Stimulated activated naive CD8-positive, alpha-beta T cell treated with anti-CD3 and anti-CD28 coated beads, Interleukin-15, Interleukin-2, amounts not matched to agents 100 U/mL and 50 U/mL, for 24 hours (primary cell): ENCODE data around the gene HOXA6.
A peak's percentile ranks its signal among the peaks of the same experiment; 100 is the strongest.

Experiments
- ATAC-seq: fragments of 150-1000 bp; cut with Tn5 transposase; one replicate; pipeline ENCODE4 v1.10.0; 2021
- DNase-seq: peaks from one replicate; pipeline ENCODE4 v3.0.0; 2021

HOXA6 gene

GRCh38 chr7:27161214-27161720 lies 13.7 kb upstream of the HOXA6 start:
- ATAC-seq (no peak), DNase-seq (no peak)

DNA sequence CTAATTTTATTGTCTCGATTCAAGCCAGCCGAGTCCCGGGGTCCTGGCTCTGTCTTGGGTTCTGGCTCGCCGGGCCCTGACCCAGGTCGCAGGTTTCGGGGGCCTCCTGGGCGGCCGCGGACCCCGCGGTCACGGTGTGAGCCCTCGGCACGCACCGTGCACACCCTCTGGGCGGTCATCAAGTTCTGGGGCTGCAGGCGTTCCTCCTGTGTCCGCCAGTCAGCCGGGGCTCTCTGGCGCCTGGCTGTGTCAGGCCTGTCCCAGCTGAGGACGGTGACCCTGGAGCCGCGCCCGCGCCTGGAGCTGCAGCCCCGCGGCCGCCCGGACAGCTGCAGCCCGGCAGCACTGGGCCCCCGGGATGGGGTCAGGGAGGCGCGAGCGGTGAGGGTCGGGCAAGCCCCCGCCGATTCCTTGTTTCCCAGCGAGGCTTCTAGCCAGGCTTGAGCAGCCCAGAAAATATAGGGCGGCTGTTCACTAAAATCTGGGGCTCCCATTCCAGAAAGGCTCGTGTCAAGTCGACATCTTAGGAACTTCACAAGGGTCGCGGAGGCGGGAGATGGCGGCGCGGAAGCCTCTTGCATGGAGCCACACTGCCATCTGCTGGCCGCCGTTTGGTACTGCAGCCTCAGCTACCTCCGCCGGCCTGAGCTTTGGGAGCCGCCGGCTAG lies 13.1 kb upstream of the HOXA6 start:
- ATAC-seq, result peak; percentile 60

DNA sequence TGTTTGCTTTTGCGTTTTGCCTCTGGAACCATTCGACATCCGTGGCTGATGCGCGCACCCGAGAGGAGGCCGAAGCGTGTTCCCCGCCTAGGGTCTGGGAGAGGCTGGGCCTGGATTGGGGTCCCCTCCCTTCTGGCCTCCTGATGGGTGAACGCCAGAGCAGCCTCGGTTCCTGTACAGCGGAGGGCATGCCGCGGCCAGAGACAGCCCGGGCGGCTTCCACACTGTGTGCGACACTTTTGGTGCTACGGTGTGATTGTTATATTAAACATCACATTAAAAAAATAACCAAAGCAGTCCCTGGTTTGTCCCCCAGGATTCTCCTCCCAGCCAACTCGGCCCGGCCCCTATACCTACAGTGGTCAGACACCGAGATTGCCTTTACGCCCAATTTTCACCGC lies 12.6 kb upstream of the HOXA6 start:
- ATAC-seq (peak; percentile 10), DNase-seq (no peak)

More for the DNA sequence above, 13.1 kb upstream of the HOXA6 start:
- DNase-seq, result peak; percentile 90

DNA sequence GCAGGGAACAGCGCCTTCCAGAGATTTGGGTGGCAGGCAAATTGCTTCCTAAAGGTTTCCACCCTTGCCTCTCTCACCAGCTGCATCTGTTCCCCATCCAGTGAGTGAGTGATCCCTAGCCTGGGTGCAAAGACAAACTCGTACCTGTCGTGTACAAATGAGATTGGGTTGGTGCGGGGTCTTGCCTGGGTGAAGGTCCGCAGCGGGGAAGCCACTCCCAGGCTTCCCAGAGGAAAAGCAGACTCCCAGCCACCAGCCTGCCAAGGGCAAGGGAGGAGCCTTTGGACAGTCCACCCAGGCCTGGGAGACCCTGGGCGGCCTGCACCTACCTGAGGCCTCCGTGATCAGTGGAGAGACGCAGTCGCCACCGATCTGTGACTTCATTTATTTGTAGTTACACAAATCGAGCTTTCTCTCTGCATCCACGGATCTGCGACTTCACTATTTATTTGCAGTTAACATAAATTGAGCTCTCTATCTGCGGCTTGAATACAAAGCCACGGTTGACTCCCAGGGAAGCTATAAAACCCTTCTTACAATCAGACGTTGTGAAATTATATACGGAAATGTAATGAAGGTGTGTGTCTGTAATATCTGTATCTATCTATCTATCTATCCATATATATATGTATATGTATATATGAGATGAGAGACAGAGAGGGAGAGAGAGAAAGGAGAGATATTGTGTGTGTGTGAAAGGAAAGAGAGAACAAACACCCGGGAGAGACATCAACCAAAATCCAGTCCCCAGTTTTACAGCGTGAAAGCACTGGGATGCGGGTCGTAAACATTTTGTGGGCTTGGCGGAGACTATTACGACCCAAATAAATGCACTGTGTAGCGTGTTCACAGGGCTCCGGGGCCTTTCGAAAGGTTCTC lies 11.9 kb upstream of the HOXA6 start:
- DNase-seq (no peak), ATAC-seq (no peak)

- no peak for ATAC-seq
- no peak for DNase-seq
Measured at GRCh38 chr7:27158436-27159265, 11.1 kb upstream of the HOXA6 start.

- DNase-seq (no peak), ATAC-seq (no peak)
Measured at GRCh38 chr7:27157702-27158431, 10.3 kb upstream of the HOXA6 start.

- DNase-seq (no peak), ATAC-seq (no peak)
Measured at GRCh38 chr7:27156916-27157701, 9.5 kb upstream of the HOXA6 start.

- no peak for ATAC-seq
- no peak for DNase-seq
Measured at GRCh38 chr7:27156508-27156898, 8.9 kb upstream of the HOXA6 start, which contains the start of gene HOXA7. Gene HOXA7 (minus strand): TSS chr7:27156675. CDS start chr7:27156545, 130 bp downstream.

DNA sequence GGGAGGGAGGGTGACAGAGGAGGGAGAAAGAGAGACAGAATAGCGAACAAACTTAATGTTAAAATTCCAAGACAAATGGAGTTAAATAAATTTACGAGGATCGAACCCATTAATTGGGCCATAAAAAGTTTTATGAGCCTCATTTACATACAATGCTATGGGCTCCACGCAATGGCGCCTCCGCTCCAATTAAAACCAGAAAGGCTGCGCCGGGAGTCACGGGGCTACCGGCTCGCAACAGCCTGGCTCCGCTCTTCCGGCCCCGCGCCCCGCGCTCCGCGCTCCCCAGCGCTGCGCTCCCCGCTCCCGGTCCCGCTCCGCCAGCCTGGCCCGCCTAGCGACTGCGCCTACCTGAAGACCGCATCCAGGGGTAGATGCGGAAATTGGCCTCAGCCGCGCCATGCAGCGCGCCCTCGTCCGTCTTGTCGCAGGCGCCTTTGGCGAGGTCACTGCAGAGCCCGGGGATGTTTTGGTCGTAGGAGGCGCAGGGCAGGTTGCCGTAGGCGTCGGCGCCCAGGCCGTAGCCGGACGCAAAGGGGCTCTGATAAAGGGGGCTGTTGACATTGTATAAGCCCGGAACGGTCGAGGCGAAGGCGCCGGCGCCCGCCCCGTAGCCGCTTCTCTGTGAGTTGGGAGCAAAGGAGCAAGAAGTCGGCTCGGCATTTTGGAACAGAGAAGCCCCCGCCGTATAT lies 8.4 kb upstream of the HOXA6 start:
- ATAC-seq, result no peak
- DNase-seq, result no peak

GRCh38 chr7:27154901-27155815 lies 7.6 kb upstream of the HOXA6 start:
- ATAC-seq (no peak), DNase-seq (peak; percentile 44)

GRCh38 chr7:27154369-27154768 lies 6.8 kb upstream of the HOXA6 start:
- DNase-seq, result no peak
- ATAC-seq, result no peak

GRCh38 chr7:27153526-27153925 lies 6.0 kb upstream of the HOXA6 start:
- no peak for ATAC-seq
- no peak for DNase-seq

DNA sequence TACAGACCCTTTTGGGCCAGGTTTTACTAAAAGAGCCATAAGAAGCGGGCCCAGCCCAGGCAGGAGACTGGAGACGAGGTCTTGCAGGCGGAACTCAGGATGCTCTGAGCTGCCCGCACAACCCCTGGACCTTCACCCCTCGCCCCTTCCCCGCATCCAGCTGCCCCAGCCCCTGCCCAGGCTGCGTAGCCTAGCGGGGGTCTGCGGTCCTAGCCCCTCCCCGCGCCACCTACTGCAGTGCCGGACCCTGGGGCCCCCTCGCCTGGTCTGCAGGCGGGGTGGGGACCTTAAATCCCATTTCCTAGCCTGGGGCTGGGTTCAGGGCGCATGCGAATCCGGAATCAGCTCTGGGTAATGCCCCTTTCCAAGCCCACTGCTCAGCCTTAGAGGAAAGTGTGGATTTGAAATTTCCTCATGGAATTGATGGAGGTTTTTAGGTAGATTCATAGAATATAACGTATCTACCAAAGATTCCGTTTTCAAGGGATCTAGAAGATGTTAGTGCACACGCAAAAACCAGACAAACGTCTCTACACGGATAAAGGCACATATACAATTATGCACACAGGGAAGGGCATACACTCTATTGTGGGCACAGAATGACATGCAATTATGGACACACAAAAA lies 5.4 kb upstream of the HOXA6 start:
- ATAC-seq (no peak), DNase-seq (no peak)

GRCh38 chr7:27151931-27152815 lies 4.6 kb upstream of the HOXA6 start, which contains the start of gene HOXA3:
Gene HOXA3 (minus strand): TSS chr7:27152583. CDS start chr7:27110640, 41,943 bp downstream.
- no peak for DNase-seq
- ATAC-seq, result no peak

DNA sequence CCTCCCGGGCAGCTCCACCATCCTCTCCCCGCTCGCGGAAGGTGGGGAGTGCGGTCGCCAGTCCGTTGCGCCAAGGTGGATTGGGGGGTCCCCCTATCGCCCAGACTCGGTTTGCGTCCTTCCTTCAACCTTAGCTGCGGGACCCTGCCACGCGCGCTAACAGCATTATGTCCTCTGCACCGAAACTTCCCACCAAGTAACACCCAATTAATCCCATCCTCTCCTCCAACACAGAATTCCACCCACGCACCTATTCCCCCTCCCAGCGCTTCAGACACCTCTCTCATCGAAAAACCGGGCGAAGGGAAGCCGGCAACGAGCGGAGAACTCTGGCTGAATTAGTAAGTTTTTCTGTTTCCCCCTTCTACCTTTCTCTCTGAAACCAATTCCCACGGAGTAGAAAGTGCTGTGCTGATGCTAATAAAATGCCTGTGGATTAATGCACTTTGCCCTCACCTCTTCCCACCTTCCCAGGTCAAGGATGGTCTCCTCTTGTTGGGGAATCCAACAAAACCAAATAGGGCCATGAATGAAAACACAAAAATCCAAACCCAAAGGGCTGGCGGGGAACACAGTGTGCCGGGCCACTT lies 3.9 kb upstream of the HOXA6 start:
- no peak for DNase-seq
- ATAC-seq, result no peak

DNA sequence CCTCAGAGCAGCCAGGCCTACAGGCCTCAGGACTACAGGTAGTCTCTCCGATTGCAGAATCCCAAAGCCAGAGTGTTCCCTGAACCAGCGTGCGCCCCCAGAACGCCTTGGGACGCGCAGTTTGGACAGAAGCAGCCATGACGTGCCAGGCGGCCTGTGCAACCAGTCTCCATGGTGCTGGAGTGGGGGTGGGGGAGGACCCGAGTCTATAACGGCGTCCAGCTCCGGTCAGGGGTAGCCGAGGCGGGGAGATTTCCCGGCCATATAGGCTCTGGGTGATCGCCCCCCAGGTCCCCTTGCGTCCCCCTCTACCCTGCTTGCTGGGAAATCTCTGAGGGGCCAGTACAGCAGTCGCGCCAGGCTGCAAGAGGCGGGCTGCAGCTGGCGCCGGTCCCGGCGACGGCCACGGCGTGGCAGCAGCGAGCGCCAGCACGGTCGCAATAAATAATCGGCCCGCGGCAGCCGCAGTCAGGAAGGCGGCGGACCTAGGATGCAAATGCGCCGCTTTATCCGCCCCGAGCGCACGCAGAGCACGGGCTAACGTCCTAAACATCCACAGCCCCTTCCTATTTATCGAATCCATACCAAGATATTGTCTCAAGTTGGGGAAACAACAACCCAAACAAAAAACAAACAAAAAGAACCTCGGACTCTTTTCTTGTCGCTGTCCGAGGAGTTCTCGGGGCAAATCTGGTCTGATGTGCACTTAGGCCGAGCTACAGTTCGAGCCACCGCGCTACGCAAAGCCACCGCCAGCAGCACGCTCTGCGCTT lies 3.2 kb upstream of the HOXA6 start:
- DNase-seq (peak; percentile 75), ATAC-seq (peak; percentile 81)
